ENCODE data around the gene ANAPC5. TPM values are rescaled to one million over a fixed set of nuclear protein-coding genes. Genes with fewer than 3 reads are reported as not detected.
A peak's percentile ranks its signal among the peaks of the same experiment; 100 is the strongest.
"Not testable (repeated sequence)": the region's sequence is repeated elsewhere in the genome, so short reads cannot be mapped to it uniquely, and the experiment has no call there.

The ANAPC5 gene
- total RNA-seq, 1 donor from 2014 or later, result 144 TPM

DNA sequence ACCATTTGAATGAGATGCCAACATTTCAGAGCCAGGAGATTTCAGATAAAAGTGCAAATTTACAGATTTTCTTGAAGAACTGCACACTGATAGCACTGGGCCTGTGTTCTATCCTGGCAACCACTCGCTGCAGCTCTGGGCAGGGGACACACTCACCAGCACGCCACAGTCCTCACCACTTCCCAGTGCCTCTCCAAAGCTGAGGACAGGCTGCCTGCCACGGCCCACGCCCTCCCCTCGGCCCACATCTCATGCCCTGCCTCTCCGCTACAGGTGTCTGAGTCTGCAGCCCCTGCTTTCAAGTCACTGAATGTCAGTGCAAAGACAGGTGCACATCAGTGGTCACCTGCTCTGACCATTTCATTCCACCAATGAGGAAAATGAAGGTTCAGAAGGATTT is 68.4 kb downstream of the ANAPC5 start:
- Mint-ChIP-seq H3K9me3 (no peaks in the 10 kb centered on the region), H3K4me3 (no peak overlapping the region), H3K27me3 (ENCODE audit: insufficient read depth) (no peaks in the 10 kb centered on the region), H3K36me3 (ENCODE audit: low read depth) (no peaks in the 10 kb centered on the region), H3K27ac (no peak overlapping the region), H3K4me1 (ENCODE audit: low read depth) (no peaks in the 10 kb centered on the region)
- DNase-seq (ENCODE audit: low spot score), result no peak
- intact Hi-C loops (cut with micrococcal nuclease), result no loop called here

DNA sequence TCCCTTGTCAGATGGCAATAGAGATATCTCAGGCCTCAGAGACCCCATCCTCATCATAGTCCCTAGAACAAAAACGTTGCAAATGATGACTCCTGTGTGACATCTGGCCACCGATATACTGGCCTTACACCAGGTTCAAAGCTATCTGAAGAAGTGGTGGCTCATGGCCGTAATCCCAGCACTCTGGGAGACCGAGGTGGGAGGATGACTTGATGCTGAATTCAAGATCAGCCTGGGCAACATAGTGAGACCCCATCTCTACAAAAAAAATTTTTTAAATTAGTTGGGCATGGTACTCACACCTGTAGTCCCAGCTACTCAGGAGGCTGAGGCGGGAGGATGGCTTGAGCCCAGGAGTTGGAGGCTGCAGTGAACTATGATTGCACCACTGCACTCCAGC is 68.8 kb downstream of the ANAPC5 start:
- no peaks in the 10 kb centered on the region for H3K36me3 Mint-ChIP-seq (ENCODE audit: low read depth)
- H3K4me3 Mint-ChIP-seq, result no peak overlapping the region
- no peaks in the 10 kb centered on the region for H3K9me3 Mint-ChIP-seq
- DNase-seq (ENCODE audit: low spot score), result no peak
- H3K27me3 Mint-ChIP-seq (ENCODE audit: insufficient read depth), result no peaks in the 10 kb centered on the region
- H3K27ac Mint-ChIP-seq, result no peak overlapping the region
- H3K4me1 Mint-ChIP-seq (ENCODE audit: low read depth), result no peaks in the 10 kb centered on the region
- intact Hi-C loops (cut with micrococcal nuclease), result no loop called here

DNA sequence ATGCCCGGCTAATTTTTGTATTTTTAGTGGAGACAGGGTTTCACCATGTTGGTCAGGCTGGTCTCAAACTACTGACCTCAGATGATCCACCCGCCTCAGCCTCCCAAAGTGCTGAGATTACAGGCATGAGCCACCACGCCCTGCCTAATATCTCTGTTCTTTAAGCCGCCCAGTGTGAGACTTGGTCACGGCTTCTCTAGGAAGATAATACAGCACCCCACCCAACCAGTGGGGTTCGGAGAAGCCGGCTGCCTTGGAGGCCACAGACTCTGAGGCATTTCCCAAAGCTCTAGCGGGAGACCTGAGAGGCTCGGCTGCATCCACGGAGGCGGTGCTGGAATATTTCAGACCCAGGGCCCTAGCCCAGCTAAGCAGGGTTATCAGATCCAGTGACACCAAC is 69.3 kb downstream of the ANAPC5 start:
- H3K27me3 Mint-ChIP-seq (ENCODE audit: insufficient read depth); H3K27ac Mint-ChIP-seq; DNase-seq (ENCODE audit: low spot score); H3K36me3 Mint-ChIP-seq (ENCODE audit: low read depth); H3K9me3 Mint-ChIP-seq; H3K4me1 Mint-ChIP-seq (ENCODE audit: low read depth); H3K4me3 Mint-ChIP-seq; intact Hi-C loops (cut with micrococcal nuclease): not testable (repeated sequence)

DNA sequence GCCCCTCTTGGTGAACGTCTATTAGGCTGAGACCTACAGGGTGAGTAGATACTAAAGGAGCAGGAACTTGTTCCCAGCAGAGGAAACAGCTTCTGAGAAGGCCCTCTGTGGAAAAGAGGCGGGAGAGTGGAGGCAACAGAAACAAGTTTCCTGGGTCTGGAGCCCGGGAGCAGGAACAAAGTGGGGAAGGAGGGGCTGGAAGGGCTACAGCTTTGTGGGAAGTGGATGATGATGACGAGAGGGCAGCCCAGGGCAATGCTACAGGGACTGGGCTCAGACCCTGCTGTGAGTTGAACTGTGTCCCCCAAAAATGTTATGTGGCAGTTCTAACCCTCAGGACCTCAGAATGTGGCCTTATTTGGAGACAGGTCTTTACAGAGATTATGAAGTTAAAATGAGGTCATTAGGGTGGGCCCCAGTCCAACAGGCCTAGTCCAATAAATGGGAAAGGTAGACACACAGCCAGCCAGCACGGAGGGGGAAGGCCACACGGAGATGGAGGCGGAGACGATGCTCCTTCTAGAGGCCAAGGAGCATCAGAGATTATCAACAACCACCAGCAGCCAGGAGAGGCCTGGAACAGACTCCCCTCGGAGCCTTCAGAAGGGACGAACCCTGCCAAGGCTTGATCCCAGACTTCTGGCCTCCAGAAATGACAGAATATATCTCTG is 70.0 kb downstream of the ANAPC5 start:
- peaks cover 3% of the 10 kb centered on the region for H3K4me1 Mint-ChIP-seq (ENCODE audit: low read depth)
- H3K27me3 Mint-ChIP-seq (ENCODE audit: insufficient read depth), result no peaks in the 10 kb centered on the region
- DNase-seq (ENCODE audit: low spot score), result no peak
- intact Hi-C loops (cut with micrococcal nuclease), result no loop called here
- no peaks in the 10 kb centered on the region for H3K9me3 Mint-ChIP-seq
- H3K36me3 Mint-ChIP-seq (ENCODE audit: low read depth), result peaks cover 3% of the 10 kb centered on the region
- no peak overlapping the region for H3K4me3 Mint-ChIP-seq
- no peak overlapping the region for H3K27ac Mint-ChIP-seq

DNA sequence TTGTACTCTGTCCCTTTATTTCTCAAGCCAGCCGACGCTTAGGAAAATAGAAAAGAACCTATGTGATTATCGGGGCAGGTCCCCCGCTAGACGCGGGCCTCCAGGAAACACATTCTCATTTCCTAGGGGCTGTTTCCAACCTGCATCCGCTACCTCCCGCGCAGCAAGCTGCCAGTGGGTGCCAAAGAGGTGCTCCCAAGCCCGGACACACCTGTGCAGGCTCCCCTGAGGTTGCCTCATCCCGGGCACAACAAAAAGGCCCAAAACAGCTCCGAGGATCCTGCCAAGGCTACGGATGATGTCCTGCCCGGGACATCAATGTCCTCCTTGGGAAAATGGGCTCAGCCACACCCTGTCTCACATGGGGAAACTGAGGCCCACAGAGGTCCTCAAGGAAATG is 71.1 kb downstream of the ANAPC5 start:
- H3K4me3 Mint-ChIP-seq; intact Hi-C loops (cut with micrococcal nuclease); H3K9me3 Mint-ChIP-seq: not testable (repeated sequence)

DNA sequence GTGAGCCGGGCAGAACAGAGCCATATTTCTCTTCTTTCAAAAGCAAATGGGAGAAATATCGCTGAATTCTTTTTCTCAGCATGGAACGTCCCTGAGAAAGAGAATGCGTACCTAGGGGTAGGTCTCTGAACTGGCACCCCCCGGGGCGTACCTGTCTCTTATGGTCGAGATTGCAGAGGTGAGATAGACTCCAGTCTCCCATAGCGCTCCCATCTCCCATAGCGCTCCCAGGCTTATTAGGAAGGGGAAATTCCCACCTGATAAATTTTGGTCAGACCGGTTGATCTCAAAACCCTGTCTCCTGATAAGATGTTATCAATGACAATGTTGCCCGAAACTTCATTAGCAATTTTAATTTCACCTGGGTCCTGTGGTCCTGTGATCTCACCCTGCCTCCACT is 71.7 kb downstream of the ANAPC5 start:
- H3K27ac Mint-ChIP-seq; DNase-seq (ENCODE audit: low spot score); H3K27me3 Mint-ChIP-seq (ENCODE audit: insufficient read depth); H3K36me3 Mint-ChIP-seq (ENCODE audit: low read depth); H3K4me3 Mint-ChIP-seq; H3K4me1 Mint-ChIP-seq (ENCODE audit: low read depth); H3K9me3 Mint-ChIP-seq; intact Hi-C loops (cut with micrococcal nuclease): not testable (repeated sequence)

More for the DNA sequence above, 71.1 kb downstream of the ANAPC5 start:
- not testable (repeated sequence) for H3K27ac Mint-ChIP-seq; DNase-seq (ENCODE audit: low spot score); H3K4me1 Mint-ChIP-seq (ENCODE audit: low read depth); H3K27me3 Mint-ChIP-seq (ENCODE audit: insufficient read depth); H3K36me3 Mint-ChIP-seq (ENCODE audit: low read depth)

DNA sequence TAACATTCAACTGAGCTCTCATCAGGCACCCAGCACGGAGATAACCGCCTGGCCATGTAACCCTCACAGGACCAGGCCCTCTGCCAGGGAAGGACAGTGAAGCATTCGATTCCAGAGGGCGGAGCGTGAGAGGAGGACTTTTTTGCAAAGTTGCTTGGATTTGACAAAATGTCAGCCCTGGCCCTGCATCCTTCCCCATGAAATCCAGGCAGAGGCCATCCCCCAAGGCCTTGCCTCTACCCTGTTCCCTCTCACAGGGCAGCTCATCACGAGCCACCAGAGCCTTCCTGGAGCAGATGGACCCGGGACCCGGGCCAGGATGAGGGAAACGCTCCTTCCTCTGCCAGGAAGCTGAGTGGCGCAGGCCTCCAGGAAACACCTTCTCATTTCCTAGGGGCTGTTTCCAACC is 72.7 kb downstream of the ANAPC5 start:
- Mint-ChIP-seq H3K27me3 (ENCODE audit: insufficient read depth) (no peaks in the 10 kb centered on the region), H3K27ac (no peak overlapping the region), H3K4me3 (no peak overlapping the region), H3K36me3 (ENCODE audit: low read depth) (peaks cover 6% of the 10 kb centered on the region), H3K9me3 (no peaks in the 10 kb centered on the region), H3K4me1 (ENCODE audit: low read depth) (peaks cover 8% of the 10 kb centered on the region)
- intact Hi-C loops (cut with micrococcal nuclease), result no loop called here
- DNase-seq (ENCODE audit: low spot score), result no peak

DNA sequence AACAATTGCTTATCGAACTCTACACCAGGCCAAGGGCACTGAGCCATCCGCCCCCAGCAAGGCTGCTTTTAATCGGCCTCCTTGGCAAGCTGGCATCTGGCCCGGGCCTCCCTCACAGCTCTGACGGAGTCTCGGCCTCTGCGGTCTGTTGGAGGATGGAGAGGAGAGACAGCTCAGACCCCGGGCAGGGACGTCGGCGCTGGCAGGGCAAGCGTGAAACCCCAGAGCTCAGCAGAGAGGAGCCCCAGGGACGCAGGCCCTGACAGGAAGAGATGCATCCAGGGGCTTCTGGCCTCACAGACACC is 73.2 kb downstream of the ANAPC5 start:
- Mint-ChIP-seq H3K27me3 (ENCODE audit: insufficient read depth) (no peaks in the 10 kb centered on the region), H3K4me3 (no peak overlapping the region), H3K36me3 (ENCODE audit: low read depth) (peaks cover 6% of the 10 kb centered on the region), H3K9me3 (no peaks in the 10 kb centered on the region), H3K27ac (no peak overlapping the region), H3K4me1 (ENCODE audit: low read depth) (peaks cover 8% of the 10 kb centered on the region)
- intact Hi-C loops (cut with micrococcal nuclease), result no loop called here
- DNase-seq (ENCODE audit: low spot score), result no peak

DNA sequence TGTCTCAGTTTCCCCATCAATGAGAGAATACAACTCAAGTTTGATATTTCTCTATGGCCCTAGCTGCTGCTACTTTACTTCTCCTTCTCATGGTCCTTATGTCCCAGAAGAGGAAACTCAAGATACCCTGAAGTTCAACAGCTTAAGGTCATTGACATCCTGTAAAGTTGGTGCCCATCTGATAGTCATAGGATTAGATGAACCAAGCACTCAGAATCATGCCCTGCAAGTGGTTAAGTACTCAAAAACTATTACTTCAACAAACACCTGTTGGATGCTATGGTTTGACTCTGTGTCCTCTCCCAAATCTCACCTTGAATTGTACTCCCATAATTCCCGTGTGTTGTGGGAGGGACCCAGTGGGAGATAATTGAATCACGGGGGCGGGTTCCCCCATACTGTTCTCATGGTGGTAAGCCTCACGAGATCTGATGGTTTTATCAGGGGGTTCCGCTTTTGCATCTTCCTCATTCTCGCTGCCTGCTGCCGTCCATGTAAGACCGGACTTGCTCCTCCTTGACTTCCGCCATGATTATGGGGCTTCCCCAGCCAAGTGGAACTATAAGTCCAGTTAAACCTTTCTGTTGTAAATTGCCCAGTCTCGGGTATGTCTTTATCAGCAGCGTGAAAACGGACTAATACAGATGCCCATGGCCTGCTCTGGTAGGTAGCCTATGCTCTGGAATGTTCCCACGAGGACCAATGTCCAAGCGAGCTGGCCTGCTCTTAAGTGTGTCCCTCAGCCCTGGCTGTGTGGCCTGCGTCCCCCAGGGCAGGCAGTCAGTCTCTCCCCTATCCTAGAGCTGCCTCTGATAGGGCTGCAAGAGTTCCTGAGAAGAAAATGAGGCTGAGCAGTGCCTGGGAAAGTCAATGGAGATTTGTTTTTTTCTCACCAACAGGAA is 73.8 kb downstream of the ANAPC5 start:
- no peaks in the 10 kb centered on the region for H3K9me3 Mint-ChIP-seq

DNA sequence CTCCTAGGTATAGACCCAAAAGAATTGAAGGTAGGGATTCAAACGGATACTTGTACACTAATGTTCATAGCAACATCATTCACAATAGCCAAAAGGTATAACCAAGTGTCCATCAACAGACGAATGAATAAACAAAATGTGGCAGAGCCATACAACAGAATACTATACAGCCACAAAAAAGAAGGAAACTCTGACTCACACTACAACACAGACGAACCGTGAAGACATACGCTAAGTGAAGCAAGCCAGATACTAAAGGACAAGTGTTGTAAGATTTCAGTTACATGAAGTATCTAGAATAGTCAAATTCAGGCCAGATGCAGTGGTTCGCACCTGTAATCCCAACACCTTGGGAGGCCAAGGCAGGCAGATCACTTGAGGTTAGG is 74.8 kb downstream of the ANAPC5 start:
- Mint-ChIP-seq H3K9me3 (no peaks in the 10 kb centered on the region), H3K4me1 (ENCODE audit: low read depth) (peaks cover 8% of the 10 kb centered on the region), H3K36me3 (ENCODE audit: low read depth) (peaks cover 11% of the 10 kb centered on the region), H3K27me3 (ENCODE audit: insufficient read depth) (no peaks in the 10 kb centered on the region), H3K27ac (peak overlapping the region; percentile 52), H3K4me3 (no peak overlapping the region)
- no peak for DNase-seq (ENCODE audit: low spot score)
- intact Hi-C loops (cut with micrococcal nuclease), result no loop called here

More for the DNA sequence above, 73.8 kb downstream of the ANAPC5 start:
- Mint-ChIP-seq H3K4me3 (no peak overlapping the region), H3K4me1 (ENCODE audit: low read depth) (peaks cover 8% of the 10 kb centered on the region), H3K27ac (no peak overlapping the region), H3K27me3 (ENCODE audit: insufficient read depth) (no peaks in the 10 kb centered on the region), H3K36me3 (ENCODE audit: low read depth) (peaks cover 6% of the 10 kb centered on the region)
- DNase-seq (ENCODE audit: low spot score), result no peak
- intact Hi-C loops (cut with micrococcal nuclease), result no loop called here

DNA sequence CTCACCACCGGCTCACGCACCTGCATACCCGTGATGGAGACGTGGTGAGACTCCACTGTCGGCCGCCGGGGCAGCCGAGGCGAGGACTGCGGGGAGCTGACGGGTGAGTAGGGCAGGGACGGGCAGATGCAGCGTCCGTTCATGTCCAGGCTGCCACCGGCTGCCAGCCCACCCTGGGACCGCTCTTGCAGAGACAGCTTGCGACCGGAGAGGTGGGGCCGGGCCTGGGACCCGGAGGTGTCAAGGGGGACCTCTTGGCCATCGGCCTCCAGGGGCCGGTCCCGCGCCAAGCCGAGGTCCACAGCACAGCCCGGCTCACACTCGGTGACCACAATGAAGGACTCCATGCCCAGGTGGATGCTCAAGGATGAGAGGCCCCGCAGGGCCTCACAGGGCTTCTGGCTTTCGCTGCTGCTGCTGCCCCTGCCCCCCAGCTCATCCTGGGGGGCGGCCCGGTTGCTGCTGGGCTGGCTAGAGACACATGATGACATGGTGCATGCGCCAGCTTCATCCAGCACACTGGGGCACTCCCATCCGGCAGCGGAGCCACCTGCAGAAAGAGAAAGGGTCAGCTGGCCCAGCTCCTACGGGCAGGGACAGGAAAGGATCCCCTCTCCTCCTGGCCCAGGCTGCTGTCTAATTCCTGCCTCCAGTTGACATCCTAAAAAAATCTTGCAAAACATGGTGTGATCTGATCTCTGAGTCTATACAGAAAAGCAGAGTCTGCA is 78.0 kb downstream of the ANAPC5 start:
- peaks cover 8% of the 10 kb centered on the region for H3K4me1 Mint-ChIP-seq (ENCODE audit: low read depth)
- no peak overlapping the region for H3K27ac Mint-ChIP-seq
- no peak overlapping the region for H3K4me3 Mint-ChIP-seq
- no peak for DNase-seq (ENCODE audit: low spot score)
- H3K27me3 Mint-ChIP-seq (ENCODE audit: insufficient read depth), result no peaks in the 10 kb centered on the region
- intact Hi-C loops (cut with micrococcal nuclease), result no loop called here
- H3K36me3 Mint-ChIP-seq (ENCODE audit: low read depth), result peaks cover 17% of the 10 kb centered on the region
- H3K9me3 Mint-ChIP-seq, result no peaks in the 10 kb centered on the region

DNA sequence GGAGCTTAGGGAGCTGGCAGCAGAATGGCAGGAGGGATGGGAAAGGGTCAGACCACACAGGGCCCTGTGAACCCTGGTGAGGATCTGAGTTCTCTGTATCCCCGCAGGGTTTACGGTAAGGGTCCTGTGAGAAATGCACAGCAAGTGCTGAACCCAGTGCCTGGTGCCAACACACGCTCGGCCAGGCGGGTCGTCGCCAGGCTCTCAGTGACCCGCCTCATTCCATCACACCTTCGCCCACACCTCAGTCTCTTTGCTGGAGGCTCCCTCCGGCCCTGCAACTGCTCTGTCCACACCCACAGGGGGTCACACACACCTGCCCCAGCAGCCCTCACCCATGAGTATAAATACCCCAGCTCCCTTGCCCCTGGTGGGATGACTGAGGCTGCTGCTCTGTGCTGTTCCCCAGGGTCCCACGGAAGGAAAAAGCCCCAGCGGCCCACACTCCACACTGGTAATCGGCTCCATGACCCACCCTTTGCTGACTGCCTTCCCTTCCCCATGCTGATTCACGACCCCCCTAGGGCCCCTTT is 78.8 kb downstream of the ANAPC5 start:
- Mint-ChIP-seq H3K36me3 (ENCODE audit: low read depth) (peaks cover 17% of the 10 kb centered on the region), H3K27ac (no peak overlapping the region), H3K27me3 (ENCODE audit: insufficient read depth) (no peaks in the 10 kb centered on the region), H3K4me3 (no peak overlapping the region), H3K9me3 (no peaks in the 10 kb centered on the region), H3K4me1 (ENCODE audit: low read depth) (peaks cover 8% of the 10 kb centered on the region)
- intact Hi-C loops (cut with micrococcal nuclease), result no loop called here
- DNase-seq (ENCODE audit: low spot score), result no peak

DNA sequence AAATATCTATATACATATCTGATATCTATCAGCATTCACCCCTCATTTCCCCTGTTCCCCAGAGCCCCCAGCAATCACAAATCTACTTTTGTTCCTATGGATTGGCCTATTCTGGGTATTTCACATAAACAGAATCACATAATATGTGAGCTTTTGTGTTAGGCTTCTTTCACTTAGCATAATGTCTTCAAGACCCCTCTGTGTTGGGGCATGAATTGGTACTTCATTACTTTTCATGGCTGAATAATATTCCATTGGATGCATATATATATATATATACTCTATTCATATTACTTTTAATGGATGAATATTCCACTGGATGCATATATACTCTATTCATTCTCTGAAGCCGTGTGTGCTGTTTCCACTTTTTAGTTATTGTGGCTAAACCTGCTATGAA is 84.4 kb downstream of the ANAPC5 start:
- H3K4me1 Mint-ChIP-seq (ENCODE audit: low read depth), result no peaks in the 10 kb centered on the region
- DNase-seq (ENCODE audit: low spot score), result no peak
- no peaks in the 10 kb centered on the region for H3K9me3 Mint-ChIP-seq
- no peak overlapping the region for H3K27ac Mint-ChIP-seq
- H3K36me3 Mint-ChIP-seq (ENCODE audit: low read depth), result peaks cover 20% of the 10 kb centered on the region
- H3K27me3 Mint-ChIP-seq (ENCODE audit: insufficient read depth), result no peaks in the 10 kb centered on the region
- intact Hi-C loops (cut with micrococcal nuclease), result no loop called here
- no peak overlapping the region for H3K4me3 Mint-ChIP-seq
